Nephron progenitor cell (in vitro differentiated cells): ENCODE results near the gene TBK1.

Experiments
- DNase-seq: peaks from one replicate; pipeline ENCODE4 v3.0.0; 2021
- H3K27ac Mint-ChIP-seq: 2 replicates; pipeline ENCODE4 v1.8.0; 2021; ENCODE audit warnings: mild to moderate bottlenecking, moderate library complexity, mixed read lengths
- H3K27me3 Mint-ChIP-seq: 2 replicates; pipeline ENCODE4 v1.8.0; 2021; ENCODE audit warnings: mild to moderate bottlenecking, low read depth, mixed read lengths; ENCODE audit not compliant: poor library complexity
- H3K36me3 Mint-ChIP-seq: 2 replicates; pipeline ENCODE4 v1.8.0; 2021; ENCODE audit warnings: low read depth, mixed read lengths
- H3K4me1 Mint-ChIP-seq: 2 replicates; pipeline ENCODE4 v1.8.0; 2021; ENCODE audit warnings: mixed read lengths
- H3K4me3 Mint-ChIP-seq: 2 replicates; pipeline ENCODE4 v1.8.0; 2021; ENCODE audit warnings: mild to moderate bottlenecking, moderate library complexity, mixed read lengths
- H3K9me3 Mint-ChIP-seq: 2 replicates; pipeline ENCODE4 v1.8.0; 2021; ENCODE audit warnings: mild to moderate bottlenecking, moderate library complexity, mixed read lengths
- TF ChIP-seq, protein P1 (sequence below): fragments of 200-600 bp; sonication (generic); IDR thresholded peaks from 2 replicates; pipeline ENCODE4 v1.5.0; 2021; ENCODE audit warnings: antibody characterized with exemption

TBK1 gene

DNA sequence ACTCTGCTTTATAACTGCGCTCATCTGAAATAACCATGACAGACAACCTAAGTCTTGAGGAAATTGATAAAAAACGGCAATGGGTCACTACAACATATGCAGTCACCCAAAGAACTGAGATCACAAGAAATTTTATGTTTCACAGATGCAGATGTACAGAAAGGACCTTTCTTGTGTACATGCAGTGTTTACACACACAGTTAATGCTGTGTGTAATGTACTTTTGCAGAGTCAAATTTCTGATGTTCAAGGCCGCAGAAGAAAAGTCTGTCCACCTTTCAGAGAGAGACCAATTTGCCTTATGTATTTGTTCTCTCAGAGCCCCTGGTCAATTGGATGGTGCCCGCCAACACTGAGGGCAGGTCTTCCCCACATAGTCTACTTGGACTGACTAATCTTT lies 23.0 kb upstream of the TBK1 start:
- Mint-ChIP-seq H3K4me1 (no peaks in the 10 kb centered on the region), H3K27me3 (no peaks in the 10 kb centered on the region), H3K9me3 (no peaks in the 10 kb centered on the region), H3K4me3 (no peak overlapping the region), H3K36me3 (peaks cover 86% of the 10 kb centered on the region), H3K27ac (no peak overlapping the region)
- DNase-seq, result no peak
- TF ChIP-seq, protein P1, sequence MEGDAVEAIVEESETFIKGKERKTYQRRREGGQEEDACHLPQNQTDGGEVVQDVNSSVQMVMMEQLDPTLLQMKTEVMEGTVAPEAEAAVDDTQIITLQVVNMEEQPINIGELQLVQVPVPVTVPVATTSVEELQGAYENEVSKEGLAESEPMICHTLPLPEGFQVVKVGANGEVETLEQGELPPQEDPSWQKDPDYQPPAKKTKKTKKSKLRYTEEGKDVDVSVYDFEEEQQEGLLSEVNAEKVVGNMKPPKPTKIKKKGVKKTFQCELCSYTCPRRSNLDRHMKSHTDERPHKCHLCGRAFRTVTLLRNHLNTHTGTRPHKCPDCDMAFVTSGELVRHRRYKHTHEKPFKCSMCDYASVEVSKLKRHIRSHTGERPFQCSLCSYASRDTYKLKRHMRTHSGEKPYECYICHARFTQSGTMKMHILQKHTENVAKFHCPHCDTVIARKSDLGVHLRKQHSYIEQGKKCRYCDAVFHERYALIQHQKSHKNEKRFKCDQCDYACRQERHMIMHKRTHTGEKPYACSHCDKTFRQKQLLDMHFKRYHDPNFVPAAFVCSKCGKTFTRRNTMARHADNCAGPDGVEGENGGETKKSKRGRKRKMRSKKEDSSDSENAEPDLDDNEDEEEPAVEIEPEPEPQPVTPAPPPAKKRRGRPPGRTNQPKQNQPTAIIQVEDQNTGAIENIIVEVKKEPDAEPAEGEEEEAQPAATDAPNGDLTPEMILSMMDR, result no peak

DNA sequence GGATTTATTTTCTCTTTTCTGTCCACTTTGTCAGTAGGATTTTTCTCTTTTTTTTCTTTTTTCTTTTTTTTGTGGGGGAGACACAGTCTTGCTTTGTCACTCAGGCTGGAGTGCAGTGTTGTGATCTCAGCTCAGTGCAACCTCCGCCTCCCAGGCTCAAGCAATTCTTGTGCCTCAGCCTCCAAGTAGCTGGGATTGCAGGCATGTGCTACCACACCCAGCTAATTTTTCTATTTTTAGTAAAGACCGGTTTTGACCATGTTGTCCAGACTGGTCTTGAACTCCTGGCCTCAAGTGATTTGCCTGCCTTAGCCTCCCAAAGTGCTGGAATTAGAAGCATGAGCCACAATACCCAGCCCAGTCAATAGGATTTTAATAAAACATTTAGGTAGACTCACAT lies 21.0 kb upstream of the TBK1 start:
- Mint-ChIP-seq H3K27ac (no peak overlapping the region), H3K4me3 (no peak overlapping the region), H3K36me3 (peaks cover 84% of the 10 kb centered on the region), H3K27me3 (no peaks in the 10 kb centered on the region), H3K4me1 (no peaks in the 10 kb centered on the region), H3K9me3 (no peaks in the 10 kb centered on the region)
- no peak for DNase-seq
- TF ChIP-seq, protein P1, result no peak

DNA sequence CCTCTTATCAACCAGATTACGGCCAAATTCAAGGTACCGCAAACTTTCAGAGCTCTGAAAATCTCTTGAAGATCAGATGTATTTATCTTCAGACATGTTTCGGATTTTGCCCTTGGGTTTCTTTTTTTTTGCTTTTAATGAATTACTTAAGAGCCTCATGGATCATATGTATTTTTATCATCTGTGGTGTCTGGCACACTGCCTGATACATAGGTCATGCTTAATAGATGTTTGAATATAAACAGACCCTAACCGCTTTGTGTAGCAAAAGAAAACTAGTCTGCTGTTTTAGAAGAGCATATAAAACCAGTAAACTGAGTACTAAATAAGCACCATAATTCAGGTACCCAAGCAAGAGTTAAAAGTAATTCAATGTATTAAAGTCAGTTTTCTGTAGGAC lies 20.1 kb upstream of the TBK1 start:
- peak overlapping the region; percentile 45 for H3K27ac Mint-ChIP-seq
- H3K36me3 Mint-ChIP-seq, result peaks cover 85% of the 10 kb centered on the region
- H3K27me3 Mint-ChIP-seq, result no peaks in the 10 kb centered on the region
- no peak for DNase-seq
- TF ChIP-seq, protein P1, result no peak
- no peaks in the 10 kb centered on the region for H3K9me3 Mint-ChIP-seq
- H3K4me3 Mint-ChIP-seq, result no peak overlapping the region
- no peaks in the 10 kb centered on the region for H3K4me1 Mint-ChIP-seq

DNA sequence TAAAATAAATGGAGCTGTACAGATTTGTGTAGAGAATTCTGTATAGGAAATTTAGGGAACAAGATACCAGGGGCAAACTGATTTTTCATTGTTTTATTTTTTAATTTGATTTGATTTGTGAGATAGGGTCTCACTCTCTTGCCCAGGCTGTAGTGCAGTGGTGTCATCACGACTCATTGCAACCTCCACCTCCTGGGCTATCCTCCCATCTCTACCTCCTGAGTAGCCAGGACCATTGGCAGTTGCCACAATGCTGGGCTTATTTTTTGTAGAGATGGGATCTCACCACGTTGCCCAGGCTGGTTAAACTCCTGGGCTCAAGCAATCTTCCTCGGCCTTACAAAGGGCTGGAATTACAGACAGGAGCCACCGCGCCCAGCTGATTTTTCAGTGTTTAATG lies 18.0 kb upstream of the TBK1 start:
- H3K27ac Mint-ChIP-seq, result no peak overlapping the region
- H3K9me3 Mint-ChIP-seq, result no peaks in the 10 kb centered on the region
- no peak overlapping the region for H3K4me3 Mint-ChIP-seq
- peaks cover 88% of the 10 kb centered on the region for H3K36me3 Mint-ChIP-seq
- H3K27me3 Mint-ChIP-seq, result no peaks in the 10 kb centered on the region
- TF ChIP-seq, protein P1, result no peak
- H3K4me1 Mint-ChIP-seq, result no peaks in the 10 kb centered on the region
- DNase-seq, result no peak

DNA sequence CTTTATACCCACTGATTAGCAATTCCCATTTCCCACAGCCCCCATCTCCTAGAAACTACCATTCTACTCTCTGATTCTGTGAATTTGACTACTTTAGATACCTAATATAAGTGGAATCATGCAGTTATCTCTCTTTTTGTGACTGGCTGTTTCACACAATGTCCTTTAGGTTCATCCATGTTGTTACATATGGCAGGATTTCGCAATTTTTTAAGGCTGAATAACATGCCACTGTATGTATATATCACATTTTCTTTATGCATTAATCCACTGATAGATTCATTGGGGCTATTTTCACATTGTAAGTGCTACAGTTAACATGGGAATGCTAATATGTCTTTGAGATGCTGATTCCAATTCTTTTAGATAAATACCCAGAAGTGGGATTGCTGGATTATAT lies 11.8 kb upstream of the TBK1 start:
- Mint-ChIP-seq H3K4me3 (no peak overlapping the region), H3K4me1 (no peaks in the 10 kb centered on the region), H3K27me3 (no peaks in the 10 kb centered on the region), H3K9me3 (no peaks in the 10 kb centered on the region), H3K27ac (no peak overlapping the region), H3K36me3 (peaks cover 80% of the 10 kb centered on the region)
- TF ChIP-seq, protein P1, result no peak
- no peak for DNase-seq

DNA sequence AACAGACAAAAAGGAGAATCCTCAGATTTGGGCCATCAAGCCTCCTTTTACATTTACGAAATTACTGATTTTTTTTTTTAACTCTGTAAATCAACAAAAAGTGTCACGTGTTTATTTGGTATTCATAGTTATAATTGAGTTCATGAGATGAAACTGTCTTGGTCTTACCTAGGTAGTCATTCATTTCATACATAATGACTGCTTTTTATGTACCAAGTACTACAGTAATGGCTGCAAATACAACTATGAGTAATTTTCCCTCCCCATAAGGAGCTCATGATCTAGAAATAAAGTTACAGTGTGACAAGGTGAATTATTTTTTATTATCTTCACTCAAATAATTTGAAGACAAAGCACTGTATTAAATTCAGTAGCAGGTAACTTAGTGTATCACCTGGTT lies 6.4 kb upstream of the TBK1 start:
- Mint-ChIP-seq H3K36me3 (peaks cover 68% of the 10 kb centered on the region), H3K27me3 (no peaks in the 10 kb centered on the region), H3K4me1 (peaks cover 5% of the 10 kb centered on the region), H3K27ac (no peak overlapping the region), H3K4me3 (no peak overlapping the region), H3K9me3 (no peaks in the 10 kb centered on the region)
- TF ChIP-seq, protein P1, result no peak
- no peak for DNase-seq
